T1000 (cell line): ENCODE data around the gene MT1A.
A peak's percentile ranks its signal among the peaks of the same experiment; 100 is the strongest.

Experiments used
- DNase-seq: peaks from one replicate; lab custom pipeline; 2025; ENCODE audit warnings: mixed read lengths; lab: John Stamatoyannopoulos, UW

MT1A gene

GRCh38 chr16:56637814-56638750 lies at the start of gene MT1A:
TSS of gene MT1A (plus strand) at chr16:56638666. CDS start at chr16:56638739, 73 bp downstream.
- no peak for DNase-seq

- no peak for DNase-seq
These were observed 49.7 kb upstream of the MT1A start for GRCh38 chr16:56588781-56589140.

GRCh38 chr16:56589141-56590039 lies 49.1 kb upstream of the MT1A start, which contains the start of gene MT3:
TSS of gene MT3 (plus strand) at chr16:56589528. CDS start at chr16:56589591, 63 bp downstream.
- DNase-seq = no peak

- DNase-seq = no peak
These were observed 46.9 kb upstream of the MT1A start for GRCh38 chr16:56591377-56592060.

GRCh38 chr16:56593573-56594291 lies 44.7 kb upstream of the MT1A start:
- DNase-seq = no peak

GRCh38 chr16:56594292-56594619 lies 44.2 kb upstream of the MT1A start:
- DNase-seq = no peak

- DNase-seq = no peak
These were observed 38.0 kb upstream of the MT1A start for GRCh38 chr16:56600398-56600999.

- no peak for DNase-seq
These were observed 37.1 kb upstream of the MT1A start for GRCh38 chr16:56601325-56601724.

- DNase-seq = no peak
These were observed 34.9 kb upstream of the MT1A start for GRCh38 chr16:56603589-56603988.

GRCh38 chr16:56604966-56605365 lies 33.5 kb upstream of the MT1A start:
- DNase-seq = no peak

- no peak for DNase-seq
These were observed 33.0 kb upstream of the MT1A start for GRCh38 chr16:56605475-56605874.

- DNase-seq = no peak
These were observed 32.4 kb upstream of the MT1A start for GRCh38 chr16:56606071-56606475.

GRCh38 chr16:56606476-56607108 lies 31.9 kb upstream of the MT1A start:
- peak; percentile 43 for DNase-seq

GRCh38 chr16:56607109-56607618 lies 31.3 kb upstream of the MT1A start:
- peak; percentile 77 for DNase-seq

GRCh38 chr16:56607675-56608042 lies 30.8 kb upstream of the MT1A start:
- no peak for DNase-seq

- DNase-seq = peak; percentile 83
These were observed 30.2 kb upstream of the MT1A start, which contains the start of gene MT2A for GRCh38 chr16:56608043-56608875. TSS of gene MT2A (plus strand) at chr16:56608584. CDS start at chr16:56608656, 72 bp downstream.

GRCh38 chr16:56608876-56609462 lies 29.5 kb upstream of the MT1A start:
- DNase-seq = no peak

GRCh38 chr16:56609463-56609921 lies 29.0 kb upstream of the MT1A start:
- DNase-seq = no peak
